GM12878 (cell line): Measurements from ENCODE around the gene ANP32E. TPM values are rescaled to one million over a fixed set of nuclear protein-coding genes. Genes with fewer than 3 reads are reported as not detected.

Experiments
- ATAC-seq: fragments of 200-7000 bp; cut with Tn5 transposase; 3 replicates; pipeline ENCODE4 v1.9.1; 2020; ENCODE audit warnings: mild to moderate bottlenecking, moderate library complexity
- BruUV-seq: library from RNA; stranded (reverse); fragments of 400-500 nt; replicated peaks from 2 replicates; lab custom pipeline; 2021; lab: Mats Ljungman, UMichigan
- CTCF ChIA-PET: fragments of 300-600 bp; sonication (Branson Sonifier 250); formaldehyde crosslinking; extraction: SDS; loops from one replicate; lab custom pipeline; 2021; ENCODE audit warnings: inconsistent platforms; lab: Yijun Ruan, JAX
- POLR2A ChIA-PET: fragments of 350-600 bp; formaldehyde crosslinking; extraction: SDS; loops from one replicate; lab custom pipeline; 2021; ENCODE audit warnings: inconsistent platforms; lab: Charles Lee
- RAD21 ChIA-PET: fragments of 300-600 bp; sonication (Branson Sonifier 250); formaldehyde crosslinking; loops from one replicate; lab custom pipeline; 2023; ENCODE audit warnings: antibody characterized with exemption; ENCODE audit not compliant: unreplicated experiment; lab: Charles Lee
- SMC1A ChIA-PET: fragments of 300-600 bp; sonication (Branson Sonifier 250); formaldehyde crosslinking; loops from one replicate; lab custom pipeline; 2023; ENCODE audit not compliant: unreplicated experiment, uncharacterized antibody; lab: Charles Lee
- DNase-seq: peaks from one replicate; pipeline ENCODE4 v3.0.0-alpha.2; 2011; ENCODE audit warnings: low read depth, low spot score
- FAIRE-seq: peaks from 3 replicates; lab custom pipeline; 2011; peaks lifted over from hg19 to GRCh38; lab: Jason Lieb, UNC
- H2AFZ ChIP-seq: 2 replicates; pipeline ENCODE4 v1.6.0; 2011; ENCODE audit warnings: low read depth, low read length, control low read depth; ENCODE audit not compliant: control insufficient read depth
- H3K27ac ChIP-seq: 2 replicates; pipeline ENCODE4 v1.5.1; 2011; ENCODE audit warnings: control low read depth; ENCODE audit not compliant: control insufficient read depth, insufficient read depth
- H3K27me3 ChIP-seq, 2 experiments: replicated peaks in 1 of 2; 2 replicates each; pipeline versions ENCODE4 v1.6.0 to v1.6.1; 2011; ENCODE audit warnings: low read length in 1 of 2; ENCODE audit not compliant: control insufficient read depth in 2 of 2, insufficient read depth in 2 of 2
- H3K36me3 ChIP-seq, 2 experiments: 2 replicates each; pipeline ENCODE4 v1.5.1; 2011; ENCODE audit warnings: low read length in 1 of 2; ENCODE audit not compliant: control insufficient read depth in 2 of 2, insufficient read depth in 2 of 2
- H3K4me1 ChIP-seq: 2 replicates; pipeline ENCODE4 v1.6.1; 2011; ENCODE audit warnings: mild to moderate bottlenecking, low read length, moderate library complexity, mixed read lengths; ENCODE audit not compliant: control insufficient read depth, insufficient read depth
- H3K4me2 ChIP-seq: 2 replicates; pipeline ENCODE4 v1.6.0; 2011; ENCODE audit warnings: control low read depth; ENCODE audit not compliant: control insufficient read depth, insufficient read depth
- H3K4me3 ChIP-seq: fragments of 200-600 bp; sonication (generic); 2 replicates; pipeline ENCODE4 v1.5.1; 2016
- H3K79me2 ChIP-seq: 2 replicates; pipeline ENCODE4 v1.6.0; 2011; ENCODE audit warnings: low read length; ENCODE audit not compliant: control insufficient read depth, insufficient read depth
- H3K9ac ChIP-seq: 2 replicates; pipeline ENCODE4 v1.8.0; 2011; ENCODE audit warnings: low read length, control low read depth, mixed read lengths; ENCODE audit not compliant: control insufficient read depth, insufficient read depth
- H3K9me3 ChIP-seq: replicated peaks from 3 replicates; pipeline ENCODE4 v1.5.1; 2011; ENCODE audit warnings: mild to moderate bottlenecking, low read length; ENCODE audit not compliant: control insufficient read depth, insufficient read depth
- H4K20me1 ChIP-seq: 2 replicates; pipeline ENCODE4 v1.6.0; 2011; ENCODE audit not compliant: control insufficient read depth, insufficient read depth
- BCL11A ChIP-seq: IDR thresholded peaks from 2 replicates; pipeline ENCODE4 v1.6.1; 2011; ENCODE audit warnings: low read depth, low read length
- BHLHE40 ChIP-seq, 2 experiments: fragments of 450-650 bp in 1 of 2; IDR thresholded peaks; 2 replicates each; pipeline ENCODE4 v1.6.1; 2011 to 2017; ENCODE audit warnings: low read depth in 2 of 2, borderline replicate concordance in 1 of 2, improper control_type of control experiment in 1 of 2, low read length in 1 of 2, mild to moderate bottlenecking in 1 of 2
- KLF5 ChIP-seq: fragments of 450-650 bp; IDR thresholded peaks from 2 replicates; pipeline ENCODE4 v1.6.1; 2014; ENCODE audit warnings: mild to moderate bottlenecking; ENCODE audit not compliant: partially characterized antibody
- POLR2AphosphoS5 ChIP-seq: IDR thresholded peaks from 2 replicates; pipeline ENCODE4 v1.6.1; 2011; ENCODE audit warnings: mild to moderate bottlenecking, low read length, inconsistent platforms
- POU2F2 ChIP-seq: IDR thresholded peaks from 3 replicates; pipeline ENCODE4 v1.6.1; 2011; ENCODE audit warnings: low read depth, mild to moderate bottlenecking, low read length, borderline replicate concordance
- SIX5 ChIP-seq: IDR thresholded peaks from 2 replicates; pipeline ENCODE4 v1.6.1; 2011; ENCODE audit warnings: mild to moderate bottlenecking, low read depth, low read length, moderate library complexity; ENCODE audit not compliant: severe bottlenecking
- TAF1 ChIP-seq: IDR thresholded peaks from 2 replicates; pipeline ENCODE4 v1.6.1; 2011; ENCODE audit warnings: mild to moderate bottlenecking, low read depth, low read length, borderline replicate concordance
- WGBS: methylation state at CpG from one replicate; pipeline ENCODE4 v1.1.6; 2016; ENCODE audit warnings: low lambda C conversion rate; ENCODE audit not compliant: insufficient replicate concordance, insufficient coverage; ENCODE audit errors: missing lambda C conversion rate; 5-methylcytosine and 5-hydroxymethylcytosine counted together
- in situ Hi-C: fragments of 300-500 bp; cut with MboI; formaldehyde crosslinking; loops from 9 replicates; pipeline ENCODE4 v1.14.3; 2018; ENCODE audit warnings: mixed read lengths
- intact Hi-C: fragments of 100-400 bp; cut with micrococcal nuclease; formaldehyde crosslinking; loops from one replicate; pipeline ENCODE4 v1.14.2; 2022; ENCODE audit not compliant: unreplicated experiment
- polyA plus RNA-seq, 11 experiments: library from polyadenylated mRNA; depleted of rRNA in 4 of 11; unstranded in 6 of 11; stranded (reverse) in 5 of 11; fragments of >200 nt; fragmentation: Nextera tagmentation in 4 of 11; fragmentation: Illumina TruSeq in 1 of 11; extraction: Ambion mirVana in 4 of 11; extraction: Trizol in 1 of 11; gene quantifications; 1 replicate in 1 of 11; 2 replicates in 10 of 11; pipeline versions ENCODE4 v1.2.1 to v1.2.3, GENCODE V29; 2011 to 2016; ENCODE audit warnings: inconsistent platforms in 2 of 11, missing spikeins in 2 of 11, low read depth in 1 of 11
- total RNA-seq, 4 experiments: library from RNA; depleted of rRNA in 3 of 4; stranded (reverse); fragments of >200 nt in 3 of 4; fragmentation: Illumina TruSeq in 1 of 4; extraction: Trizol in 1 of 4; gene quantifications; 2 replicates each; pipeline versions ENCODE4 v1.2.1 to v1.2.3, GENCODE V29; 2013 to 2021
- TF ChIP-seq, protein P1 (sequence below): fragments of 450-650 bp; IDR thresholded peaks from 2 replicates; pipeline ENCODE4 v1.6.1; 2016; ENCODE audit warnings: mild to moderate bottlenecking
- TF ChIP-seq, protein P2 (sequence below): IDR thresholded peaks from 2 replicates; pipeline ENCODE4 v1.6.1; 2011; ENCODE audit warnings: borderline replicate concordance, low read depth, mild to moderate bottlenecking, moderate library complexity, mixed read lengths, low read length; ENCODE audit not compliant: insufficient read depth; ENCODE audit errors: extremely low read length
- TF ChIP-seq, protein P3 (sequence below): fragments of 450-650 bp; IDR thresholded peaks from 2 replicates; pipeline ENCODE4 v1.6.1; 2018; ENCODE audit warnings: borderline replicate concordance, mild to moderate bottlenecking; ENCODE audit not compliant: partially characterized antibody

Gene ANP32E
- total and polyA plus RNA-seq, 10 of the 15 experiments (the other 5 are each of a cell fraction or from before 2014, with no cell fraction given) = 59.2 to 250 (median 121) TPM

DNA sequence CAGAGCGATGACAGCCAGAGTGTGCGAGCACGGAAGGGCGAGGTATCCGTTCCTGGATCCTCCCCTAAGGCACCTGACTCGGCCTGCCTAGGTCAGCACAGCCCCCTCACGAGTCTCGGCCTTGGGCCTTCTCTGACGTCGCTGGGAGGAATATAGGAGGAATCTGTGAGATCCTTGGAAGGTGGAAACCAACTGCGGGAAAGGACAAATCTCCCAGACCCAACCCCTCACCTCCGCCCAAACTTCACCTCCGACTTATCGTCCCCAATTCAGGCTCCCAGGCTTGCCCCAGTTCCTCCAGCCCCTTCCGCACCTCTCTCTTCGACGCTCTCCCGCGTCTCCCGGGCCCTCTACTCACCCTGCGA, 32.4 kb upstream of the ANP32E start:
- no peak for FAIRE-seq
- BruUV-seq = no TSS peak
- DNase-seq = no peak
- H3K4me3 ChIP-seq = peak overlapping the region; percentile 97
- RAD21 ChIA-PET = no interaction called here
- no peaks in the 10 kb centered on the region for H4K20me1 ChIP-seq
- peaks cover 27% of the 10 kb centered on the region for H3K79me2 ChIP-seq
- in situ Hi-C loops = no loop called here
- peaks cover 4 to 19% of the 10 kb centered on the region in 2 experiments for H3K36me3 ChIP-seq
- H3K9ac ChIP-seq = peak overlapping the region; percentile 97
- intact Hi-C loops = loop anchor here (1.0 to 5.0 kb wide), 2 partner anchors 12 to 54 kb away; partner anchors contain the start of gene PRPF3
- CTCF ChIA-PET = interaction anchor here (1.0 kb wide), 1 partner anchor 12 kb away, joined by 4 read pairs; no protein-coding TSS in a partner anchor
- TF ChIP-seq, protein P1, sequence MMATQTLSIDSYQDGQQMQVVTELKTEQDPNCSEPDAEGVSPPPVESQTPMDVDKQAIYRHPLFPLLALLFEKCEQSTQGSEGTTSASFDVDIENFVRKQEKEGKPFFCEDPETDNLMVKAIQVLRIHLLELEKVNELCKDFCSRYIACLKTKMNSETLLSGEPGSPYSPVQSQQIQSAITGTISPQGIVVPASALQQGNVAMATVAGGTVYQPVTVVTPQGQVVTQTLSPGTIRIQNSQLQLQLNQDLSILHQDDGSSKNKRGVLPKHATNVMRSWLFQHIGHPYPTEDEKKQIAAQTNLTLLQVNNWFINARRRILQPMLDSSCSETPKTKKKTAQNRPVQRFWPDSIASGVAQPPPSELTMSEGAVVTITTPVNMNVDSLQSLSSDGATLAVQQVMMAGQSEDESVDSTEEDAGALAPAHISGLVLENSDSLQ = peak; percentile 14; the same call in 1 of the 2 replicates
- TF ChIP-seq, protein P2, sequence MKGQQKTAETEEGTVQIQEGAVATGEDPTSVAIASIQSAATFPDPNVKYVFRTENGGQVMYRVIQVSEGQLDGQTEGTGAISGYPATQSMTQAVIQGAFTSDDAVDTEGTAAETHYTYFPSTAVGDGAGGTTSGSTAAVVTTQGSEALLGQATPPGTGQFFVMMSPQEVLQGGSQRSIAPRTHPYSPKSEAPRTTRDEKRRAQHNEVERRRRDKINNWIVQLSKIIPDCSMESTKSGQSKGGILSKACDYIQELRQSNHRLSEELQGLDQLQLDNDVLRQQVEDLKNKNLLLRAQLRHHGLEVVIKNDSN = peak; percentile 22
- TF ChIP-seq, protein P3, sequence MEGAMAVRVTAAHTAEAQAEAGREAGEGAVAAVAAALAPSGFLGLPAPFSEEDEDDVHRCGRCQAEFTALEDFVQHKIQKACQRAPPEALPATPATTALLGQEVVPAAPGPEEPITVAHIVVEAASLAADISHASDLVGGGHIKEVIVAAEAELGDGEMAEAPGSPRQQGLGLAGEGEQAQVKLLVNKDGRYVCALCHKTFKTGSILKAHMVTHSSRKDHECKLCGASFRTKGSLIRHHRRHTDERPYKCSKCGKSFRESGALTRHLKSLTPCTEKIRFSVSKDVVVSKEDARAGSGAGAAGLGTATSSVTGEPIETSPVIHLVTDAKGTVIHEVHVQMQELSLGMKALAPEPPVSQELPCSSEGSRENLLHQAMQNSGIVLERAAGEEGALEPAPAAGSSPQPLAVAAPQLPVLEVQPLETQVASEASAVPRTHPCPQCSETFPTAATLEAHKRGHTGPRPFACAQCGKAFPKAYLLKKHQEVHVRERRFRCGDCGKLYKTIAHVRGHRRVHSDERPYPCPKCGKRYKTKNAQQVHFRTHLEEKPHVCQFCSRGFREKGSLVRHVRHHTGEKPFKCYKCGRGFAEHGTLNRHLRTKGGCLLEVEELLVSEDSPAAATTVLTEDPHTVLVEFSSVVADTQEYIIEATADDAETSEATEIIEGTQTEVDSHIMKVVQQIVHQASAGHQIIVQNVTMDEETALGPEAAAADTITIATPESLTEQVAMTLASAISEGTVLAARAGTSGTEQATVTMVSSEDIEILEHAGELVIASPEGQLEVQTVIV = no peak
- TF ChIP-seq BCL11A (no peak), SIX5 (peak; percentile 13), POU2F2 (0 out of 3 replicates have a peak, but pooled peaks have one; percentile 13), BHLHE40 (IDR thresholded peaks at IDR 0.05; ENCODE audit: borderline replicate concordance in 1 of 2, low read depth in 2 of 2, low read length in 1 of 2) (peak in 1 of 2 experiments; percentile 44; a peak in 1 of 4 replicates), KLF5 (no peak), POLR2AphosphoS5 (0 out of 2 replicates have a peak, but pooled peaks have one; percentile 27), TAF1 (0 out of 2 replicates have a peak, but pooled peaks have one; percentile 38)
- no peaks in the 10 kb centered on the region for H3K27me3 ChIP-seq
- H3K27ac ChIP-seq = peak overlapping the region; percentile 90
- H3K9me3 ChIP-seq = no peaks in the 10 kb centered on the region
- SMC1A ChIA-PET = interaction anchor here (0.7 to 1.9 kb wide), 2 partner anchors 12 to 13 kb away, joined by 3 to 4 read pairs; no protein-coding TSS in a partner anchor
- ATAC-seq = peak; percentile 70
- WGBS = under 1% methylated on average over 21 of the region's 21 CpGs
- H2AFZ ChIP-seq = peak overlapping the region; percentile 97
- peaks cover 8% of the 10 kb centered on the region for H3K4me1 ChIP-seq
- POLR2A ChIA-PET = interaction anchor here (1.3 kb wide), 1 partner anchor 12 kb away, joined by 8 read pairs; no protein-coding TSS in a partner anchor
- peak overlapping the region; percentile 86 for H3K4me2 ChIP-seq
